ENCODE measurements around the gene SYK. TPM values are rescaled to one million over a fixed set of nuclear protein-coding genes. Genes with fewer than 3 reads are reported as not detected.

SYK gene
- total RNA-seq, 1 donor from 2014 or later: 10.7 TPM

GRCh38 chr9:90836411-90837080 lies 34.9 kb downstream of the SYK start:
- no peak overlapping the region for H3K27ac Mint-ChIP-seq (ENCODE audit: unreplicated experiment)
- TF ChIP-seq CTCF (IDR thresholded peaks at IDR 0.05; ENCODE audit: partially characterized antibody, unreplicated experiment): no peak
- H3K27me3 Mint-ChIP-seq (ENCODE audit: unreplicated experiment): no peaks in the 10 kb centered on the region
- no peak for DNase-seq
- no peaks in the 10 kb centered on the region for H3K9me3 Mint-ChIP-seq (ENCODE audit: unreplicated experiment)
- peaks cover 6% of the 10 kb centered on the region for H3K36me3 Mint-ChIP-seq (ENCODE audit: unreplicated experiment)
- H3K4me3 Mint-ChIP-seq (ENCODE audit: unreplicated experiment): no peak overlapping the region
- H3K4me1 Mint-ChIP-seq (ENCODE audit: low read depth, unreplicated experiment): peaks cover 4% of the 10 kb centered on the region

- no peak overlapping the region for H3K4me3 Mint-ChIP-seq (ENCODE audit: unreplicated experiment)
- no peak for TF ChIP-seq CTCF (IDR thresholded peaks at IDR 0.05; ENCODE audit: partially characterized antibody, unreplicated experiment)
- H3K27me3 Mint-ChIP-seq (ENCODE audit: unreplicated experiment): no peaks in the 10 kb centered on the region
- no peaks in the 10 kb centered on the region for H3K9me3 Mint-ChIP-seq (ENCODE audit: unreplicated experiment)
- peaks cover 6% of the 10 kb centered on the region for H3K36me3 Mint-ChIP-seq (ENCODE audit: unreplicated experiment)
- H3K27ac Mint-ChIP-seq (ENCODE audit: unreplicated experiment): no peak overlapping the region
- peaks cover 4% of the 10 kb centered on the region for H3K4me1 Mint-ChIP-seq (ENCODE audit: low read depth, unreplicated experiment)
- no peak for DNase-seq
Observed at GRCh38 chr9:90838098-90838497, 36.5 kb downstream of the SYK start.

- no peak overlapping the region for H3K4me3 Mint-ChIP-seq (ENCODE audit: unreplicated experiment)
- H3K9me3 Mint-ChIP-seq (ENCODE audit: unreplicated experiment): no peaks in the 10 kb centered on the region
- no peak for TF ChIP-seq CTCF (IDR thresholded peaks at IDR 0.05; ENCODE audit: partially characterized antibody, unreplicated experiment)
- peaks cover 6% of the 10 kb centered on the region for H3K36me3 Mint-ChIP-seq (ENCODE audit: unreplicated experiment)
- peaks cover 4% of the 10 kb centered on the region for H3K4me1 Mint-ChIP-seq (ENCODE audit: low read depth, unreplicated experiment)
- H3K27ac Mint-ChIP-seq (ENCODE audit: unreplicated experiment): no peak overlapping the region
- H3K27me3 Mint-ChIP-seq (ENCODE audit: unreplicated experiment): no peaks in the 10 kb centered on the region
- DNase-seq: no peak
Observed at GRCh38 chr9:90838581-90839154, 37.0 kb downstream of the SYK start.

GRCh38 chr9:90839183-90839728 lies 37.6 kb downstream of the SYK start:
- H3K4me1 Mint-ChIP-seq (ENCODE audit: low read depth, unreplicated experiment): peaks cover 4% of the 10 kb centered on the region
- H3K27ac Mint-ChIP-seq (ENCODE audit: unreplicated experiment): no peak overlapping the region
- no peaks in the 10 kb centered on the region for H3K9me3 Mint-ChIP-seq (ENCODE audit: unreplicated experiment)
- DNase-seq: no peak
- H3K27me3 Mint-ChIP-seq (ENCODE audit: unreplicated experiment): no peaks in the 10 kb centered on the region
- TF ChIP-seq CTCF (IDR thresholded peaks at IDR 0.05; ENCODE audit: partially characterized antibody, unreplicated experiment): no peak
- no peak overlapping the region for H3K4me3 Mint-ChIP-seq (ENCODE audit: unreplicated experiment)
- peaks cover 6% of the 10 kb centered on the region for H3K36me3 Mint-ChIP-seq (ENCODE audit: unreplicated experiment)

GRCh38 chr9:90840696-90841095 lies 39.1 kb downstream of the SYK start:
- no peak for TF ChIP-seq CTCF (IDR thresholded peaks at IDR 0.05; ENCODE audit: partially characterized antibody, unreplicated experiment)
- no peak for DNase-seq
- Mint-ChIP-seq H3K9me3 (ENCODE audit: unreplicated experiment) (no peaks in the 10 kb centered on the region), H3K4me1 (ENCODE audit: low read depth, unreplicated experiment) (no peaks in the 10 kb centered on the region), H3K27ac (ENCODE audit: unreplicated experiment) (no peak overlapping the region), H3K4me3 (ENCODE audit: unreplicated experiment) (no peak overlapping the region), H3K36me3 (ENCODE audit: unreplicated experiment) (peaks cover 6% of the 10 kb centered on the region), H3K27me3 (ENCODE audit: unreplicated experiment) (no peaks in the 10 kb centered on the region)

Measured in glutamatergic neuron (in vitro differentiated cells).